Sigmoid colon (tissue), 7 donors: ENCODE results near the gene CRLF1. TPM values are rescaled to one million over a fixed set of nuclear protein-coding genes. Genes with fewer than 3 reads are reported as not detected.

Experiments used
- DNase-seq: peaks from one replicate; pipeline ENCODE4 v3.0.0-alpha.2; 2019
- H3K27ac ChIP-seq, 4 donors: fragments of 200-600 bp; sonication (generic); one replicate each; pipeline ENCODE4 v1.5.1; 2016 to 2019; ENCODE audit warnings: mild to moderate bottlenecking in 1 of 4
- H3K27me3 ChIP-seq, 3 donors: fragments of 200-600 bp; sonication (generic); one replicate each; pipeline ENCODE4 v1.5.1; 2019; ENCODE audit warnings: mild to moderate bottlenecking in 1 of 3
- H3K36me3 ChIP-seq, 4 donors: fragments of 200-600 bp; sonication (generic); one replicate each; pipeline ENCODE4 v1.5.1; 2016 to 2019
- H3K4me1 ChIP-seq, 4 donors: fragments of 200-600 bp; sonication (generic); one replicate each; pipeline ENCODE4 v1.5.1; 2017 to 2019
- H3K4me3 ChIP-seq, 4 donors: fragments of 200-600 bp; sonication (generic); one replicate each; pipeline ENCODE4 v1.5.1; 2017 to 2019; ENCODE audit warnings: mild to moderate bottlenecking in 2 of 4, moderate library complexity in 1 of 4
- H3K9me3 ChIP-seq, 4 donors: fragments of 200-600 bp in 3 of 4; sonication (generic) in 3 of 4; one replicate each; pipeline versions ENCODE4 v1.5.1 to v1.6.1; 2013 to 2019
- EP300 ChIP-seq, 4 donors: sonication (generic); formaldehyde crosslinking; IDR thresholded peaks; one replicate each; pipeline ENCODE4 v1.6.1; 2017; ENCODE audit warnings: antibody characterized with exemption in 4 of 4
- POLR2A ChIP-seq, 2 donors: fragments of 450-650 bp; IDR thresholded peaks; one replicate each; pipeline ENCODE4 v1.6.1; 2016; ENCODE audit warnings: antibody characterized with exemption in 2 of 2, mild to moderate bottlenecking in 2 of 2, moderate library complexity in 2 of 2
- POLR2AphosphoS5 ChIP-seq, 4 donors: sonication (generic); formaldehyde crosslinking; IDR thresholded peaks; one replicate each; pipeline ENCODE4 v1.6.1; 2017; ENCODE audit warnings: antibody characterized with exemption in 4 of 4
- WGBS, 2 donors: extraction: QIAGEN DNeasy Blood & Tissue Kit; methylation state at CpG; one replicate each; pipeline ENCODE4 v1.1.7; 2013; 5-methylcytosine and 5-hydroxymethylcytosine counted together
- intact Hi-C: fragments of 100-400 bp; cut with DNase I; formaldehyde crosslinking; loops from one replicate; pipeline ENCODE4 v1.15.1; 2023
- polyA plus RNA-seq, 3 donors: library from polyadenylated mRNA; stranded (reverse); fragments of 200-250 nt; gene quantifications; one replicate each; pipeline ENCODE4 v1.2.3, GENCODE V29; 2013
- small RNA-seq, 3 donors: library from RNA; depleted of rRNA; stranded (forward); fragments of <200 nt; gene quantifications; one replicate each; pipeline ENCODE3, GENCODE V24; 2016
- total RNA-seq, 4 donors: library from RNA; depleted of rRNA; stranded (reverse); fragments of >200 nt; gene quantifications; one replicate each; pipeline ENCODE4 v1.1.0, GENCODE V29; 2016
- TF ChIP-seq, protein P1 (sequence below), 4 experiments: fragments of 450-650 bp in 3 of 4; fragments of 200-600 bp in 1 of 4; IDR thresholded peaks; one replicate each; pipeline ENCODE4 v1.5.1; 2016 to 2019; ENCODE audit warnings: antibody characterized with exemption in 4 of 4, mild to moderate bottlenecking in 3 of 4, moderate library complexity in 2 of 4
- donor health status: healthy with polysubstance abuse.
- donor health status: Bipolar disorder and iron deficiency.
- donor health status: healthy.

The CRLF1 gene
- total and polyA plus RNA-seq, 7 donors, result 0.60 to 28.8 (median 6.1) TPM; not detected in 1

DNA sequence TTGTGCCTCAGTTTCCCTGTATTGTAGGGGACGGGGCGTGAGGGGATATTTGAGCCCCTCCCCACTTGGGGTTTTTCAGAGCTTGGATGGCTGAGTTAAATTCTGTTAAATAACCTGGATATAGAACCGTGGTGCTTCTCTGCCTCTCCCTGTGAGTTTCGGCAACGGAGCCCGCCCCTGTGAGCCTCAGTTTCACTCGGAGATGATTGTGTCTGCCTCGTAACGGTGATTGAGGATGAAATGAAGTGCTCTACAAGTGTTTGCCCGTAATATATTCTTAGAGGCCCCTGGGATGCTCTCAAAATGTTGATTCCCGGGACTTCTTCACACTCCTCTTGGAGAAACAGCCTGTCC is 48.4 kb downstream of the CRLF1 start:
- H3K27me3 ChIP-seq, result no peaks in the 10 kb centered on the region
- H3K36me3 ChIP-seq, result peaks cover 0 to 18% (median 7%) of the 10 kb centered on the region in 4 donors
- peak overlapping the region; percentile 86 to 98 (median 92) for H3K27ac ChIP-seq
- intact Hi-C loops, result no loop called here
- no peak for DNase-seq
- TF ChIP-seq POLR2AphosphoS5 (IDR thresholded peaks at IDR 0.05), result no peak
- TF ChIP-seq, protein P1, sequence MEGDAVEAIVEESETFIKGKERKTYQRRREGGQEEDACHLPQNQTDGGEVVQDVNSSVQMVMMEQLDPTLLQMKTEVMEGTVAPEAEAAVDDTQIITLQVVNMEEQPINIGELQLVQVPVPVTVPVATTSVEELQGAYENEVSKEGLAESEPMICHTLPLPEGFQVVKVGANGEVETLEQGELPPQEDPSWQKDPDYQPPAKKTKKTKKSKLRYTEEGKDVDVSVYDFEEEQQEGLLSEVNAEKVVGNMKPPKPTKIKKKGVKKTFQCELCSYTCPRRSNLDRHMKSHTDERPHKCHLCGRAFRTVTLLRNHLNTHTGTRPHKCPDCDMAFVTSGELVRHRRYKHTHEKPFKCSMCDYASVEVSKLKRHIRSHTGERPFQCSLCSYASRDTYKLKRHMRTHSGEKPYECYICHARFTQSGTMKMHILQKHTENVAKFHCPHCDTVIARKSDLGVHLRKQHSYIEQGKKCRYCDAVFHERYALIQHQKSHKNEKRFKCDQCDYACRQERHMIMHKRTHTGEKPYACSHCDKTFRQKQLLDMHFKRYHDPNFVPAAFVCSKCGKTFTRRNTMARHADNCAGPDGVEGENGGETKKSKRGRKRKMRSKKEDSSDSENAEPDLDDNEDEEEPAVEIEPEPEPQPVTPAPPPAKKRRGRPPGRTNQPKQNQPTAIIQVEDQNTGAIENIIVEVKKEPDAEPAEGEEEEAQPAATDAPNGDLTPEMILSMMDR (IDR thresholded peaks at IDR 0.05), result no peak
- no peak for TF ChIP-seq POLR2A (IDR thresholded peaks at IDR 0.05)
- TF ChIP-seq EP300 (IDR thresholded peaks at IDR 0.05), result no peak
- 3 to 9% methylated on average over 11 of the region's 11 CpGs for WGBS, 2 donors
- H3K4me1 ChIP-seq, result peaks cover 0 to 16% (median 7%) of the 10 kb centered on the region in 4 donors
- H3K4me3 ChIP-seq, result peak overlapping the region; percentile 56 to 95 (median 77)
- H3K9me3 ChIP-seq, result no peaks in the 10 kb centered on the region

DNA sequence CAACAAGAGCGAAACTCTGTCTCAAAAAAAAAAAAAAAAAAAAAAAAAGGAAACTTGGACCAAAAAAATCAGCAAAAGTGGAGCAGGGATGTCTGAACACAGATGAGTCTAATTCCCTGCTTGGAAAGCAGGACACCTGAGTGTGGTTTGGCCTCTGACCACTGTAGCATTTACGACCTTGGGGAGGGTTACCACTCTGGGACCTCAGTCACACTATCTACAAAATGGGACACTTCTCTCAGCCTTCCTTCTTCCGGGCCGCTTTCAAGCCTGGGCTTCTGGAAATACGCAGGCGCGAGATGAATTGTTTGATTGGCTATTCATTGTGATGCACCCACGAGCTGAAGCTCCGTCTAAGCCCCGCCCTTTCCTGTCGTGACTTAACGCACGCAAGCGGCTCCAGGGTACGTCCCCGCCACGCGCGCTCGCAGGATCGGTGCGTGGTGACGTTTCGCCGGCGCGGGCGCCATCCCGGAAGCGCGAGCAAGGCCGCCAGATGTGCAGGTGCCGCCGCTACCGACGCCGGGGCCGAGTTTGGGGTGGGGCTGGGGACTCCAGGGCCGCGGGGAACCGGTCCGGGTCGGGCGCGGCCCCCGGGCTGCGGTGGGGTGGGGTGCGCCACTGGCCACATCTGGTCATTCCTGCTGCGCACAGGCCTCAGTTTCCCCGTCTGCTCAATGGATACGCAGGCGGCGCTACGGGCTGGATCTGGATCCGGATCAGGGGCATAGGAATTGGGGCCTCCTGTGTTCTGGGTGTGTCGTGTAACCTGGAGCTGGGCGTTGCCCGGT is 49.0 kb downstream of the CRLF1 start, which contains the start of gene KXD1:
Gene KXD1 (plus strand): TSS at position 460 of the 791 bp plus-strand sequence. CDS start 4,187 bp downstream, outside the sequence.
- TF ChIP-seq POLR2AphosphoS5 (IDR thresholded peaks at IDR 0.05) (peak; percentile 95 to 97 (median 96)), POLR2A (IDR thresholded peaks at IDR 0.05) (peak; percentile 61 to 71), EP300 (IDR thresholded peaks at IDR 0.05) (peak in 2 of 4 donors; percentile 18 to 87)
- TF ChIP-seq, protein P1 (IDR thresholded peaks at IDR 0.05), result no peak
- peaks cover 0 to 12% (median 4%) of the 10 kb centered on the region in 4 donors for H3K36me3 ChIP-seq
- H3K27me3 ChIP-seq, result no peaks in the 10 kb centered on the region
- peak within 1 kb of the TSS; percentile 86 to 98 (median 92) for H3K27ac ChIP-seq
- H3K4me1 ChIP-seq, result peaks cover 0 to 16% (median 7%) of the 10 kb centered on the region in 4 donors
- intact Hi-C loops, result loop anchor here (1.0 kb wide), 1 partner anchor 35 kb away; the partner anchor contains the start of gene ELL
- 0 to 1% methylated on average over 58 of the region's 58 CpGs for WGBS, 2 donors
- peak within 1 kb of the TSS; percentile 56 to 95 (median 77) for H3K4me3 ChIP-seq
- no peaks in the 10 kb centered on the region for H3K9me3 ChIP-seq
- DNase-seq, result peak; percentile 99

DNA sequence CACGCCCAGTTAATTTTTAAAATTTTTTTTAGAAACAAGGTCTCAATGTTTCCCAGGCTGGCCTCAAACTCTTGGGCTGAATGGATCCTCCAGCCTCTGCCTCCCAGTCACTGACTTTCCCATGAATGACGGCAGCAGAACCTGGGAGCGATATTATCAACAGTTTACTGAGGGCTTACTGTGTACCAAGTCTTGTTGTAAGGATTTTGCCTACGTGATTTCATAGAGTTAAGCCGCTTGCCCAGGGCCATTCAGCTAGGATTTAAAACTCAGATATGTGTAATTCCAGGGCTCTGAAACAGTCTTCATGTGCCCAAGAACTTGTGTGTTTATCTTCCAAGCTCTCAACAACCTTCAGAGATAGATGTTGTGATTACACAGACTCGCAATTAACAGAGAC is 55.0 kb downstream of the CRLF1 start:
- Histone ChIP-seq H3K27ac (no peak overlapping the region), H3K9me3 (no peaks in the 10 kb centered on the region)
- WGBS, 2 donors, result 36 to 72% methylated on average over 6 of the region's 6 CpGs

DNA sequence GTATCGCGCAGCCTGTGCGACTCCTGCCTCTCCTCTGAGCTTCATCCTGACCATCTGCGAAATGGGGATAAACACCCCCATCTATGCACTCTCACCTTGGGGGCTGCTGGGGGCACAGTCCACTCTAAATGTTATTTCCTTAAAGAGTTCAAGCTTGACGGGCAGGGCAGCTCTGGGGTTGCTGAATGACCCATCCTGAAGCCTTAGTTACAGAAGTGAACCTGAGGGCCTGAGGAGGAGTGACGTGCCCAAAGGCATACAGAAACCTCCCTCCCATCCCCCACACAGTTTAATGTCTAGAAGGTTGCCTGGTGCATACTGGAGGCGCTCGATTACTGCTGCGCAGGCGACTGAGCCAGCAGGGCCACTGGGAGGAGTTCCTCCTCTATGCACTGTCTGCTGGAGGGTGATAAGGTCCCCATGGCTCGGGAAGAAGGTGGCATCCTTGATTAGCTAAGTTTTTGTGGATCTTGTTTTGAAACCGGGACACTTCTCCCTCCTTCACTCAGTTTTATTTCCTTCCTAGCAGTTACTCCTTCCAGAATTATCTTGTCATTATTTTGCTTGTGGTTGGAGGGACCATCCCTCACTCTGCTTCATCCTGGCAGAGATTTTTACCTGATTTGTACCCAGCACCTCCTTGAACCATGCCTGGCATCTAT is 62.7 kb downstream of the CRLF1 start:
- WGBS, 2 donors, result 2 to 4% methylated on average over 12 of the region's 12 CpGs
- intact Hi-C loops, result loop anchor here (2.0 kb wide), 1 partner anchor 21 kb away; the partner anchor contains the start of gene ELL
- H3K27ac ChIP-seq, result peak overlapping the region; percentile 92 to 99 (median 94)

More for the DNA sequence above, 55.0 kb downstream of the CRLF1 start:
- intact Hi-C loops, result no loop called here
- H3K4me1 ChIP-seq, result no peaks in the 10 kb centered on the region
- no peaks in the 10 kb centered on the region for H3K27me3 ChIP-seq
- H3K4me3 ChIP-seq, result no peak overlapping the region
- TF ChIP-seq POLR2A (IDR thresholded peaks at IDR 0.05) (no peak), POLR2AphosphoS5 (IDR thresholded peaks at IDR 0.05) (no peak), EP300 (IDR thresholded peaks at IDR 0.05) (no peak)
- TF ChIP-seq, protein P1 (IDR thresholded peaks at IDR 0.05), result no peak
- no peaks in the 10 kb centered on the region for H3K36me3 ChIP-seq
- DNase-seq, result no peak

More for the DNA sequence above, 62.7 kb downstream of the CRLF1 start:
- Histone ChIP-seq H3K4me1 (peaks cover 0 to 18% (median 13%) of the 10 kb centered on the region in 4 donors), H3K27me3 (no peaks in the 10 kb centered on the region), H3K4me3 (peak overlapping the region; percentile 29 to 98 (median 88)), H3K36me3 (peaks cover 9 to 28% (median 14%) of the 10 kb centered on the region in 4 donors), H3K9me3 (no peaks in the 10 kb centered on the region)
- TF ChIP-seq, protein P1 (IDR thresholded peaks at IDR 0.05), result no peak
- TF ChIP-seq POLR2A (IDR thresholded peaks at IDR 0.05), result no peak
- TF ChIP-seq POLR2AphosphoS5 (IDR thresholded peaks at IDR 0.05), result peak in 1 of 4 donors; percentile 10
- TF ChIP-seq EP300 (IDR thresholded peaks at IDR 0.05), result no peak
- peak; percentile 78 for DNase-seq

Small RNA genes lying within 50 kb of the gene (small RNA-seq; reads per million reads assigned to genes)
- gene RN7SL155P, result 0 reads per million in 3 donors

Other genes with a start within 250 kb of the CRLF1 start
- 1 to 10 TPM; 1.1 to 7.9 (median 3.9) TPM for gene GDF15, start 220.6 kb downstream of the CRLF1 start, total RNA-seq
- gene GDF15, start 220.6 kb downstream of the CRLF1 start, polyA plus RNA-seq, result 10 to 100 TPM in 2 of 3 donors, 1 to 10 TPM in 1; 7.2 to 79.7 (median 24.5) TPM
- gene LRRC25, start 209.2 kb downstream of the CRLF1 start, total RNA-seq, result 10 to 100 TPM in 1 of 4 donors, 1 to 10 TPM in 3; 2.2 to 13.3 (median 9.0) TPM
- gene LRRC25, start 209.2 kb downstream of the CRLF1 start, polyA plus RNA-seq, result 10 to 100 TPM in 1 of 3 donors, 1 to 10 TPM in 2; 4.2 to 10.9 (median 6.0) TPM
- 10 to 100 TPM; 52.4 to 71.4 (median 58.0) TPM for gene SSBP4, start 187.4 kb downstream of the CRLF1 start, total RNA-seq
- gene SSBP4, start 187.4 kb downstream of the CRLF1 start, polyA plus RNA-seq, result 10 to 100 TPM; 13.9 to 51.4 (median 32.4) TPM
- gene ISYNA1, start 168.7 kb downstream of the CRLF1 start, total RNA-seq, result 10 to 100 TPM in 3 of 4 donors, 1 to 10 TPM in 1; 9.1 to 12.8 (median 11.5) TPM
- gene ISYNA1, start 168.7 kb downstream of the CRLF1 start, polyA plus RNA-seq, result 10 to 100 TPM in 1 of 3 donors, 1 to 10 TPM in 2; 3.7 to 18.7 (median 4.2) TPM
- gene ELL, start 84.7 kb downstream of the CRLF1 start, total RNA-seq, result 10 to 100 TPM in 3 of 4 donors, 1 to 10 TPM in 1; 7.1 to 20.2 (median 11.9) TPM
- 10 to 100 TPM in 1 of 3 donors, 1 to 10 TPM in 2; 6.2 to 14.6 (median 8.4) TPM for gene ELL, start 84.7 kb downstream of the CRLF1 start, polyA plus RNA-seq
- 100 to 1,000 TPM; 366 to 456 (median 403) TPM for gene FKBP8, start 63.2 kb downstream of the CRLF1 start, total RNA-seq
- gene FKBP8, start 63.2 kb downstream of the CRLF1 start, polyA plus RNA-seq, result 100 to 1,000 TPM; 200 to 234 (median 232) TPM
- 100 to 1,000 TPM; 107 to 122 (median 120) TPM for gene KXD1, start 48.9 kb downstream of the CRLF1 start, total RNA-seq
- 100 to 1,000 TPM in 1 of 3 donors, 10 to 100 TPM in 2; 84.9 to 118 (median 93.2) TPM for gene KXD1, start 48.9 kb downstream of the CRLF1 start, polyA plus RNA-seq
- 1,000 to 10,000 TPM in 1 of 4 donors, 100 to 1,000 TPM in 3; 450 to 1,088 (median 720) TPM for gene UBA52, start 34.9 kb downstream of the CRLF1 start, total RNA-seq
- 1,000 to 10,000 TPM; 1,029 to 1,720 (median 1,156) TPM for gene UBA52, start 34.9 kb downstream of the CRLF1 start, polyA plus RNA-seq
- 100 to 1,000 TPM in 1 of 4 donors, 10 to 100 TPM in 3; 70.3 to 101 (median 85.6) TPM for gene REX1BD, start 18.0 kb downstream of the CRLF1 start, total RNA-seq
- 10 to 100 TPM; 40.5 to 79.1 (median 63.1) TPM for gene REX1BD, start 18.0 kb downstream of the CRLF1 start, polyA plus RNA-seq
- 1 to 10 TPM in 3 of 4 donors, under 1 TPM in 1; 0.82 to 6.4 (median 4.1) TPM for gene TMEM59L, start 6.1 kb upstream of the CRLF1 start, total RNA-seq
- 1 to 10 TPM in 1 of 3 donors, not detected in 2; 5.0 TPM for gene TMEM59L, start 6.1 kb upstream of the CRLF1 start, polyA plus RNA-seq
- gene KLHL26, start 30.2 kb upstream of the CRLF1 start, total RNA-seq, result 1 to 10 TPM; 3.8 to 8.3 (median 5.9) TPM
- 1 to 10 TPM; 1.6 to 4.8 (median 1.8) TPM for gene KLHL26, start 30.2 kb upstream of the CRLF1 start, polyA plus RNA-seq
- 1 to 10 TPM; 2.5 to 7.2 (median 4.6) TPM for gene CRTC1, start 76.9 kb upstream of the CRLF1 start, total RNA-seq
- gene CRTC1, start 76.9 kb upstream of the CRLF1 start, polyA plus RNA-seq, result 1 to 10 TPM; 2.8 to 8.9 (median 3.6) TPM
- gene COMP, start 184.5 kb upstream of the CRLF1 start, total RNA-seq, result 1 to 10 TPM in 2 of 4 donors, under 1 TPM in 2; 0.54 to 6.9 (median 1.0) TPM
- under 1 TPM in 1 of 3 donors, not detected in 2; 0.22 TPM for gene COMP, start 184.5 kb upstream of the CRLF1 start, polyA plus RNA-seq
- 10 to 100 TPM; 48.4 to 55.3 (median 49.0) TPM for gene UPF1, start 225.2 kb upstream of the CRLF1 start, total RNA-seq
- 10 to 100 TPM; 27.6 to 62.1 (median 31.4) TPM for gene UPF1, start 225.2 kb upstream of the CRLF1 start, polyA plus RNA-seq